Measurements from ENCODE around the gene NF1.
"Not testable (repeated sequence)": the region's sequence is repeated elsewhere in the genome, so short reads cannot be mapped to it uniquely, and the experiment has no call there.

The NF1 gene, protein sequence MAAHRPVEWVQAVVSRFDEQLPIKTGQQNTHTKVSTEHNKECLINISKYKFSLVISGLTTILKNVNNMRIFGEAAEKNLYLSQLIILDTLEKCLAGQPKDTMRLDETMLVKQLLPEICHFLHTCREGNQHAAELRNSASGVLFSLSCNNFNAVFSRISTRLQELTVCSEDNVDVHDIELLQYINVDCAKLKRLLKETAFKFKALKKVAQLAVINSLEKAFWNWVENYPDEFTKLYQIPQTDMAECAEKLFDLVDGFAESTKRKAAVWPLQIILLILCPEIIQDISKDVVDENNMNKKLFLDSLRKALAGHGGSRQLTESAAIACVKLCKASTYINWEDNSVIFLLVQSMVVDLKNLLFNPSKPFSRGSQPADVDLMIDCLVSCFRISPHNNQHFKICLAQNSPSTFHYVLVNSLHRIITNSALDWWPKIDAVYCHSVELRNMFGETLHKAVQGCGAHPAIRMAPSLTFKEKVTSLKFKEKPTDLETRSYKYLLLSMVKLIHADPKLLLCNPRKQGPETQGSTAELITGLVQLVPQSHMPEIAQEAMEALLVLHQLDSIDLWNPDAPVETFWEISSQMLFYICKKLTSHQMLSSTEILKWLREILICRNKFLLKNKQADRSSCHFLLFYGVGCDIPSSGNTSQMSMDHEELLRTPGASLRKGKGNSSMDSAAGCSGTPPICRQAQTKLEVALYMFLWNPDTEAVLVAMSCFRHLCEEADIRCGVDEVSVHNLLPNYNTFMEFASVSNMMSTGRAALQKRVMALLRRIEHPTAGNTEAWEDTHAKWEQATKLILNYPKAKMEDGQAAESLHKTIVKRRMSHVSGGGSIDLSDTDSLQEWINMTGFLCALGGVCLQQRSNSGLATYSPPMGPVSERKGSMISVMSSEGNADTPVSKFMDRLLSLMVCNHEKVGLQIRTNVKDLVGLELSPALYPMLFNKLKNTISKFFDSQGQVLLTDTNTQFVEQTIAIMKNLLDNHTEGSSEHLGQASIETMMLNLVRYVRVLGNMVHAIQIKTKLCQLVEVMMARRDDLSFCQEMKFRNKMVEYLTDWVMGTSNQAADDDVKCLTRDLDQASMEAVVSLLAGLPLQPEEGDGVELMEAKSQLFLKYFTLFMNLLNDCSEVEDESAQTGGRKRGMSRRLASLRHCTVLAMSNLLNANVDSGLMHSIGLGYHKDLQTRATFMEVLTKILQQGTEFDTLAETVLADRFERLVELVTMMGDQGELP (N-terminal part only)

DNA sequence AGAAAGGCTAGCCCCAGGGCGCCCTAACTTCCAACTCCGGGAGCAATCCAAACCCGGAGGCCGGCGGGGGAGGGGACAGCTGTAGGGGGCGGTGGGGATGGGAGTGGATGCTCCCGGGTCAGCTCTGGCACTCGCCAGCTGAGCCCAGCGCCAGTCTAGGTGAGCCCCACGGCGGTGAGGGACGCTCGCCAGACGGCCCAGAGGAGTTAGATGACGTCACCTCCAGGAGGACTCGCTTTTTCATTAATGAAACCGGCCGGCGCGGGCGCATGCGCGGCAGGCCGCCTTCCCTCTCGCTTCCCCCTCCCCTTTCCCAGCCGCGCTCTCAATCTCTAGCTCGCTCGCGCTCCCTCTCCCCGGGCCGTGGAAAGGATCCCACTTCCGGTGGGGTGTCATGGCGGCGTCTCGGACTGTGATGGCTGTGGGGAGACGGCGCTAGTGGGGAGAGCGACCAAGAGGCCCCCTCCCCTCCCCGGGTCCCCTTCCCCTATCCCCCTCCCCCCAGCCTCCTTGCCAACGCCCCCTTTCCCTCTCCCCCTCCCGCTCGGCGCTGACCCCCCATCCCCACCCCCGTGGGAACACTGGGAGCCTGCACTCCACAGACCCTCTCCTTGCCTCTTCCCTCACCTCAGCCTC is at the start of gene NF1:
NF1 (plus strand) TSS at position 378 of the 636 bp plus-strand sequence. CDS start 333 bp downstream, outside the sequence.
- peak; percentile 92 for DNase-seq

DNA sequence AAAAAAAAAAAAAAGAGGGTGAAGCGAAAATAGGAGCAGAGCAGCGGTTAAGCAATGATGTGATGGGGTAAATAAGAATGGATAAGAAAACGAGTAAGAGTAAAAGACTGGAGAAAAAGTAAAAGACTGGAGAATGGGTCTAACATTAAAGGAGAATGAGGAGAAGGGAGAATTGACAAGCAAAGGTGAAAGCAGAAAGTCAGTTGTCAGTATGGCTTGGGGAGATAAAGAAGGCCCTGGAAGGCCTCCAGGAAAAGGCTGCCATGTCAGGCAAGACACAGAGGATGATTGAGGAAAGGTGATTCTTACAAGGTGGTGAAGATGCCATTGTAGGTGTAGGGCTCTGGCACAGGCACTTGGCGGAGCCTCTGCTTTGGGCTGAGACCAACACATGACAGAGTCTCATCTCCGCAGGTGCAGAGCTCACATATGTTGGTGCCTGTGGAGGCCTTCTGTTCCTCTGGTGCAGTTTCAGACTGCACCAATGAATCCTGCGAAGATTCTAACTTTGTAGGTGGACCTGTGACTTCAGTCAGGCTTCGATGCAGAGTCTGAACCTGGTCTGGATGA is 47.8 kb upstream of the NF1 start:
- DNase-seq = not testable (repeated sequence)

DNA sequence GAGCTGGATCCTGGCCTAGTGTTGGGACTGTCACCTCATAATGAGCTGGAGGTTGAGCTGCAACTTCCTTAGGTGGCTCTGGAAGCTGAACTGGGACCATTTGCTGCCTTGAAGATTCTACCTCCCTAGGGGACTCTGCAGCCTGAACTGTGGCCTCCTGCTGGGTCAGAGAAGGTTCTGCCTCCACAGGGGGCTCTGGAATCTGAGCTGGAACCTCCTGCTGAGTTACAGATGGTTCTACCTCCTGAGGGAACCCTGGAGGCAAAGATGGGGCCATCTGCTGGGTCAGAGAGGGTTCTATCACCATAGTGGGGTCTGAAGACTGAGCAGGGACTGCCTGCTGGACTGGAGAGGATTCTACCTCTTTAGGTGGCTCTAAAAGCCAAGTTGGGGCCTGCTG is 46.6 kb upstream of the NF1 start:
- no peak for DNase-seq

DNA sequence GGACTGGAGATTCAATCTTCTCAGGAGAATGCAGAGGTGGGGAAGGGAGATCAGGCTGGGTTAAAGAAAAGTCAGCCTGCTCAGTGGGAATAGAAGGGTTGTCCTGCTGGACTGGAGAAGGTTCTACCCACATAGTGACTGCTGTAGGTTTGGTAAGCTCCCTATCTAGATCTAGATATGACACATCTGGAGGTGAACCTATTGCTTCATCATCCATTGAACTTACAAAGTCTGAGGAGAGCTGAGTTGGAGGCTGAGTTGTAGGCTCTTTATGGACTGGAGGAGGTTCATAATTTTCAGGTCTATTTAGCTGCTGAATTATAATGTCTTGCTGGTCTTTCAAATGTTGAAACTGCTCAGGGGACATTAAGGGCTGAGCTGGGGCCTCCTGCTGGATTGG is 46.0 kb upstream of the NF1 start:
- DNase-seq = no peak

DNA sequence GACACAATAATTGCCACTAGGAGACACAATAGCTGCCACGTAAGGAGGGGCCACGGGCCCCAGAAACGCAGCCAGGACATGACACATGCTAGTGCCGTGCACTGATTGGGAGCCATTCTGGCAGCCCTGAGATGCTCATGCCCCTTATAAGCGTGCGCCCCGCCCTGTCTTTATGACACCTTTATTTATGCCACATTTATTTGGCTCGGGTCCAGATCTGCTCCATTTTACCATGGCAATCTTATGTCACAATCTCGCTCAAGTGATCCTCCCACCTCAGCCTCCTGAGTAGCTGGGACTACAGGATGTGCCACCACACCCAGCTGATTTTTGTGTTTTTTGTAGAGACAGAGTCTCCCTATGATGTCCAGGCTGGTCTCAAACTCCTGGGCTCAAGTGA is 43.8 kb upstream of the NF1 start:
- DNase-seq = no peak

DNA sequence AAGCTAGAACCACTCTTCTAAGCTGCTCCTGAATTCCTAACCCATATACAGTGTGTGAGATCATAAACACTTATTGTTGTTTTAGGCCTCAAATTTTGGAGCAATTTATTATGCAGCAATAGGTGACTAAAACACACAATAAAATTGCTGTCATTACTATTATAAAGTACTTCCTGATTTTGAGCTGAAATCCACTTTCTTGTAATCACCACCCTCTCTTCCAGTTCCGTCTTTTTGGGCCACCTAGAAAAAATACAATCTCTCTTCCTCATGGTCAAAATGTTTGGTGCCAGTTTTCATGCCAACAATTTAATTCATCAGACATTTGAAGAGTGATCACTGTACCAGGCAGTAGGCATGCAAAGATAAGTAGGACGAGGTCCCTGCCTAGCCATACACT is 43.3 kb upstream of the NF1 start:
- DNase-seq = no peak

DNA sequence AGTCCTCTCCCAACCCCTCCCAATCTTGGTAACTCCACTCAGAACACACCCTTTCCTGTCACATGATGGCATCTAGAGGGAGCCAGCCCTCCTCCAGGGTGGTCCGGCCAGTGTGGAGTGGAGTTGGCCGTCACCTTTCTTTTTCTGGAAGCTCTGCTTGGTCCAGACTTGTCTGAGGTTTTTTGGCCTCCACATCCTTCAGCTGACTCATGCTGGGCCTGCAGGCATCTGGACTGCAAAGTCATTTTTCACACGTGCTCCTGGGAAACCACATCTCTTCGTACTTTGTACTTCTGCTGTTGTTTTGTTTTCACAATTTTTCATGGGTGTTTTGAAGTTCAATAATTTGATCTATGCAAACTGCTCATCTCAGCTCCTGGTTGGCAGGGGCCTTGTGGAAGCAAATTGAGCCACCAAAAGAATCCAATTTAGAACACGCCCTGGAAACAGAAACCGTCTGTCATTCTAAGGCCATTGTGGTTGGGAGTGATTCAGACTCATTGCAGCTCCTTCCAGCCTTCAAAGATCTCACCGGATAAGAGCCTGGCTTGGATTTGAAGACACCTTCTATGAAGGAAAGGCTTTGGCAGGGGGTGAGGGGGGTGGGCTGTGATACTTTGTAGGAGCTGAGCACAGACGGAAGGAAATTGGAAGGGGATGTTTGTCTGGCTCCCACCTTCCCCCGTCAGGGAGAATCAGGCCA is 42.4 kb upstream of the NF1 start:
- peak; percentile 11 for DNase-seq

DNA sequence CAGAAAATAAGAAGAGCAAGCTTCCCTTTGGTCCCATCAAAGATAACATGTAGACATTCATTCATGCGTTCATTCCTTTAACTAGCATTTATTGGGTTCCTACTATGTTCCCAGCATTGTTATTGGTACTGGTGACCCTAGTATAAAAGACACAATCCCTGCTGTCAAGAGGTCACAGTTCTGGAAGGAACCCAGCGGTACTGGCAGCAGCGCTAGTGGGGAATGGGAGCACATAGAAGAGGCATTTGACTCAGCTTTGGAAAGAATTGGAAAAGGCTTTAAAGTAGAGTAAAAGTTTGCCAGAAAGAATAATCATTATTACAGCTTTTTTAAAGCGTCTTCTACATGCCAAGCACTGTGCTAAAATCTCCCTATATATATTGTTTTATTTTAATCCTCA is 41.7 kb upstream of the NF1 start:
- DNase-seq = no peak

DNA sequence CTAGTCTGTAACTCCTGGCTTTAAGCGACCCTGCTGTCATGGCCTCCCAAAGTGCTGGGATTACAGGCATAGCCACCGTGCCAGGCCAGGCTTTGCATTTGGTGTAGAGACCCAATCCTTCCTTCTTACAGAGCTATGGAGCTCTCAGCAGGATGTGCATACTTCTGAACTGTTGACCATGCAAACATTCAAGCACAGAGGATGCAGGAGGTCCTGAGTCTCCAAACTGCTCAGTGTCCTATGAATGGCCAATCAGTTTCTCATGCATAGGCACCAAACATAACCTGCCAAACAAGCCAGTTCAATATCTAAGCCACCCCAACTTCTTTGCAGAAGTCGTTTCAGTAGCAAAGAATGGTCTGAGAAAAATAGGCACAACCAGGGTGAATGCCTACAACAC is 40.0 kb upstream of the NF1 start:
- DNase-seq = no peak

DNA sequence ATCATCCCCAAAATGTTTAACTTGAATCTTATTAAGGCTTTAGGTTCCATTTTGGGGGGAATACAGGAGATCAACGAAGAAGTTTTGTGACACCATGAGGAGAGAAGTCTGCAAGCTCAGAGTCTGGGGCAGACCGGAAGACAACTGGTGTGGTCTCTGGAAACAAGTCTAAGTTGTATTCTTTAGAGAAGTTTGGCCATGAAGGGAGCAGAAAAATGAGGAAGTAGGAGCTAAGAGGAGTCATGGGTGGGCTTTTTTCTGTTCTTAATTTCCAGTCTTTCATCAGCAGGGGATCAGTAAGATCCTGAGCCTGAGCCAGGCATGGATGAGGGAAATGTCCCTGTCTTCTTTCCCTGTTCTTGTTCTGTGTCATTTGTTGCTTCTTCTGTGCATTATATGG is 35.8 kb upstream of the NF1 start:
- no peak for DNase-seq

DNA sequence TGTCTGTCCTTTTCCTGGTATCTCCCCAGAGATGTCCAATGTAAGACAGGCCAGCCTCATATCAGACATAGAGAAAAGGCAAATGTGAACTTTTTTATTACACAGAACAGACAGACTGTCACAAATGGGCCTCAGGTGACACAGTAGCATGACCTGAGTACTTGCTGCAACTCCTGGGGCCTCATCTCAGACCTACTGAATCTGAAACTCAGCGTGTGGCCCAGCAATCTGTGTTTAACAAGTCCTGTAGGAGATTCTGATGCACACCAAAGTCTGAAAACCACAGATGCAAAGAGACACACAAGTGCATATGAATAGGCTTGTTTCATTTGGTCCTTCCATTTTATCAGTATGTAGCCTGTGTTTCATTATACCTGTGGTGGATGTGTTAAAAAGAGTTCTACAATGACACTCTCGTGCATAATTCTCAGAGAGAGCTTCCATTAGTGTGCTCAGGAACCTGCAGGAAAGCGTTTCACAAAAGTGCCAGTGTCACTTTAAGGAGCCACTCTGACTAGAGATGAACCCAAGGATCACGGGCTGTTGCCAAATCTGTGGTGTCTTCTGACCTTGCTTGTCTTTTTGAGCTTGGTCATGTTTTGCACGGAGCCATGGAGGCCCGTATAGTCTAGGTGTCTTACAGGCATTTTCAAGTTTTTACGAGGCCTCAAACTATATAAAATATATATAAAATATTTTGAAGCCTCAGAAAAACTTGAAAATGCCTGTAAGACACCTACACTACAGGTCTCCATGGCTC is 33.8 kb upstream of the NF1 start:
- DNase-seq = no peak

DNA sequence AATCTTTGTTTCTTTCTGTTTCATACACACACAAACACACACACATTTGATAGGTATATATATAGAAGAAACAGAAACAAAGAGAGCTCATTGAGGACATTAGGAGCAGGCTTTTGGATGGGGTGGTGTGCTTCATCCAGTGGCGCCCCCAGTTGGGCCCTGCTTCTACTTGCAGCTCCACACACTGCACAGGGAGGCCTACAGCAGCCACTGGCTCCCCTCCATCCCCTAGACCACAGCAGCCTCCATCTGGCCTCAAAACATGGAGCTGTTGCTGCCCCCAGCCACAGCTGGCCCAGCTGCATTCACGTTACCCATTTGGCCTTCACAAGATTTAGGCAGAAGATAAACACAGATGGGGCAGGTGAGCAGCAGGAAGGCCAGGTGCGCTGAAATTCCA is 33.1 kb upstream of the NF1 start:
- no peak for DNase-seq

DNA sequence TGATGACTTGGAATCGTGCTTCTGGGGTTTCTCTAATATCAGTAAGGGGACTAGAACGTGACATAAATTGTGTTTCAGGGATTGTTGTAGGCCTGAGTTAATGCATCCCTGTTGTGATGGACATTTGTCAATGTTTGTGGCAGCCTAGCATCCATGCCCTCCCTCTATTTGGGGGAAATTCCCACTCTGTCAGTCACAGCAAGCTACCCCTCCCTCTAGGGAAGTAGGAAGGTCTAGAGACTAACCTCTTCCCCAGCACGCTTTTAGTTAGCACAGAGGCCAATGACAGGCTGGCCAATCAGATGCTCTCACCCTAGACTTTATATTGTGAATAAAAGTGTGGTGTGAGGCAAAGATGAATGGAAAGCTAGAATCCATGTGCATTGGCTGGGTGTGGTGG is 32.4 kb upstream of the NF1 start:
- DNase-seq = no peak

DNA sequence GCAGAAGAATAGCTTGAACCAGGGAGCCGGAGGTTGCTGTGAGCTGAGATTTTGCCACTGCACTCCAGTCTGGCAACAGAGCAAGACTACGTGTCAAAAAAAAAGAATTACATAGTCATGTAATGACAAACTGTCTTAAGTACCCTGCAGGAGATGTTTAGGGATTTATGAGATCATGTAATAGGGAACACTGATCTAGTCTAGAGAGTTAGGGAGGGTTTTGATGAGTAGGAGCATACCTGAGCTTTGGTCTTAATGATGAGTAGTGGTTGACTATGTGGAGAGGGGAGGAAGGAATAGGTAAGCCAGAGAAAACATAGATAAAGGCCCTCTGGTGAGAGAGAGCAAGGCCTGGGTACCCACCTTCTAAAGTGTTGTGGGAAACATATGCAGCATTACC is 30.1 kb upstream of the NF1 start:
- DNase-seq = no peak

DNA sequence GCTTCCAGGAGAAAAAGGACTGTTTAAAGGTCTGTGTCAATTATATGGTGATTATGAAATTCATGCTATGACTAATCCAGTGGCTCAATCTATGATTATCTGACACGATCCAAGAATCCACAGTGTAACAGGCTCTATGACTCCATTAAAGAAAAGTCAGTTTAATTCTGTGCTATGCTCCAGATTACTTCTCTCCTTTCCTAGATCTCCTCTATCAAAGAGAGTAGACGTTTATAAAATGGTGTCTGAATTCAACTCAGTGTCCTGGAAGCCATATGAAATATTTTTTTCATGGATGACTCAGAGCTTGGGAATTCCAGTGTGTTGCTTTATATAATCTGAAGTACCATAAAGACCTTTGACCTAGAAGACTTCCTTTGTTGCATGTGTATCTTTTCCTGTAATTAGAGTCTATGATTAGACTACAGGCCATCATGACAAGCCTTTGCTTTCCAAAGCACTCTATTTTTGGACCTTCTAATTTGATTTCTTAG is 27.0 kb upstream of the NF1 start:
- DNase-seq = no peak

DNA sequence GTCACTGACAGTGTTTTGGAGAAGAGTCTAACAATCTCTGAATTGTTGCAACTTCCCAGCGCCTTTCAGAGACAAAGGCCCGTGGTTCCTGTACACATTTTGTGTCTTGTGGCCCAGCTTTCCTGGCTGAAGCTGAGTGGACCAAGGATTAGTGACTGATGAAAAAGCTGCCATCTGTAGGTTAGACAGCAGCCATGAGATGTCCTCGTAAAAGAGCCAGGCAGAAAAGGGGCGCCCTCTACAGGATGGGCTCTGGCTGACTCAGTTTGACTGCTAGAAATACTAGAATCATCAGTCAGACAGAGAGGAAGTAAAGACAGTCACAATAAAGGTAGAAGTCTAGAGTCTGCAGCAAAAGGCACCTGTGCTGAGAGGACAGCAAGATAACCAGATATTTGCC is 26.5 kb upstream of the NF1 start:
- peak; percentile 46 for DNase-seq

DNA sequence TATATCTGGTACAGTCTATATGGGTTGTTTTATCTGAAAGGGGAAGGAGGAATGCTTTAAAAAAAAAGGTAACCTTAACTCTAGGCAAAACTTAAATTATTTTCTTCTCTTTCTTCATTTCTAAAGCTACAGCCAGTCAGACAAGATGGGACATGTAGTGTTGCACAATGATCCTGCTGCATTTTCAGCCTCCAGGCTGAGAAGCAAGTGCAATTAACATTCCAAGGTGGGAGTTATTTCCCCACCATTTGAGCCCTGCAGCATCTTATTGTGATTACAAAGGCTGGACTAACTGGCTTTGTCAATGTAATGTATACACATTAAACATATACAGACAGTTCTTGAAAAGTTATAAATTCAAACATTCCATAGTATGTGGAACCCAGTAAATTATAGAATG is 22.6 kb upstream of the NF1 start:
- DNase-seq = no peak

DNA sequence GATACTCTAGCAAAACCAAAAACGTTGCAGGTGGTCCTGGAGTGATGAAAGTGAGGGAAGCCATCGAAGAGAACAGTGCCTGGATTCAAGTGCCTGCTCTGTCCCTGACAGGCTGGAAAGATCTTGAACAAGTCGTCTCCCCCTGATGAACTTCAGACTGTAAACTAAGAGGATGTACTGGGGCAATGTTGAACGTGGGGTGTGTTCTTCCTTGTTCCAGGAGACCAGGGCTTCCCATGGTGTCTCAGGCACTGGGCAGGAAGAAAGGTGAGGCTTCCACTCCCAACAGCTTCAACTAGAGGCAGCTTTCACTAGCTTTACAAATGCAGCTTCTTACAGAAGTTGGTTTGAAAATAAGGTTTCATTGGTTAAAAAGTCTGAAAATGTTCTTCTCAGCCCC is 21.4 kb upstream of the NF1 start:
- no peak for DNase-seq

DNA sequence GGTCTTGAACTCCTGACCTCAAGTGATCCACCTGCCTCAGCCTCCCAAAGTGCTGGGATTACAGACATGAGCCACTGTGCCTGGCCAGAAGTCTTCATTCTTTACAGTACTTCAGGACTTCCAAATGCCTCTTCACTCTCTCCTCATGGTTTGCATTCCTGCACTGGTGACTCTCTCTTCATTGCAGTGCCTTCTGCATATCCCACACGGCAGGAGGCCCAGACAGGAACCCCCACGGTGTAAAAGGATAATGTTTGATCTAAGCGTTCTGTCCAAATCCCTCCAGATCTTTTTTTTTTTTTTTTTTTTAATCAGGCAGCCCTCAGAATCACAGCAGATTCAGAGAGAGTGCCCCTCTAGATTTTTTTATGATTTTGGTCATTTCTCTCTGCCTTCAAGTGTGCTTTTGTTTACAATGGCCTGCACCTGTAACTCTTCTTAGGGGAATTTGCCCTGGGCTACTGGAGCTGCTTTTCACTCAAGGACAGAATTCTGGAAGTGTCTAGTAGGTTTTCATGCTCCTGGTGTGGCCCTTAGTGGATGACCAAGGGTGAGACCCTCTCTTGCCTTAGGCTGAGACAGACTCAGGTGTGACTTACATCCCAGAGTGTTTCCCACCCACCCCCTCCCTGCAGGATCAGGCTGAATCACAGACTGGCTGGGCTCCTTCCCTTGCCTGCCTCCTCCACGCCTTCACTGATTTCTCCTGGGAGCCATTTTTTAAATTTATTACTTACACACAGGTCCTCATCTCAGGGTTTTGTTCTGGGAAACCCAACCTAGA is 19.8 kb upstream of the NF1 start:
- no peak for DNase-seq

DNA sequence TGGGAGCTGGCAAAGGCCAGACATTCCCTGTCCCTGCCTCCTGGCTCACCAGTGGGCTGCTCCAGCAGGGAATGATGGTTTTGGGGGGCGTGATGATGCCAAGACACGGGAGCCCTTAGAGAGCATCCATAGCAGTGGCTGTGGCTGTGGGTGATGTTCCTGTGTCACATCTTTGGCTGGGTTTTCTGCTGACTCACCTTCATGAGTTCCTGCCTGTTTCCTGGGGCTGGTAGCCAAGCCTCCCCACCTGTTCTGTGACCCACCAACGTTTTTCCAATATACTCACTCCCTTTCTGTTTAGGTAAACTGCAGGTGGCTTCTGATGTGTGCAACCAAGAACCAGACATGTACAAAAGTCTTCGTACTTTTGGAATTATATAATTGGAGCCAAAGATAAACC is 16.5 kb upstream of the NF1 start:
- DNase-seq = no peak
